NCI-H2196 treated with DMSO at 0.1 percent for 48 hours (cell line): Measurements from ENCODE around the gene HDAC11.
"Not testable (repeated sequence)": the region's sequence is repeated elsewhere in the genome, so short reads cannot be mapped to it uniquely, and the experiment has no call there.

Experiments
- DNase-seq: peaks from one replicate; lab custom pipeline; 2025; ENCODE audit not compliant: unreplicated experiment; lab: John Stamatoyannopoulos, UW

HDAC11 gene, protein sequence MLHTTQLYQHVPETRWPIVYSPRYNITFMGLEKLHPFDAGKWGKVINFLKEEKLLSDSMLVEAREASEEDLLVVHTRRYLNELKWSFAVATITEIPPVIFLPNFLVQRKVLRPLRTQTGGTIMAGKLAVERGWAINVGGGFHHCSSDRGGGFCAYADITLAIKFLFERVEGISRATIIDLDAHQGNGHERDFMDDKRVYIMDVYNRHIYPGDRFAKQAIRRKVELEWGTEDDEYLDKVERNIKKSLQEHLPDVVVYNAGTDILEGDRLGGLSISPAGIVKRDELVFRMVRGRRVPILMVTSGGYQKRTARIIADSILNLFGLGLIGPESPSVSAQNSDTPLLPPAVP

DNA sequence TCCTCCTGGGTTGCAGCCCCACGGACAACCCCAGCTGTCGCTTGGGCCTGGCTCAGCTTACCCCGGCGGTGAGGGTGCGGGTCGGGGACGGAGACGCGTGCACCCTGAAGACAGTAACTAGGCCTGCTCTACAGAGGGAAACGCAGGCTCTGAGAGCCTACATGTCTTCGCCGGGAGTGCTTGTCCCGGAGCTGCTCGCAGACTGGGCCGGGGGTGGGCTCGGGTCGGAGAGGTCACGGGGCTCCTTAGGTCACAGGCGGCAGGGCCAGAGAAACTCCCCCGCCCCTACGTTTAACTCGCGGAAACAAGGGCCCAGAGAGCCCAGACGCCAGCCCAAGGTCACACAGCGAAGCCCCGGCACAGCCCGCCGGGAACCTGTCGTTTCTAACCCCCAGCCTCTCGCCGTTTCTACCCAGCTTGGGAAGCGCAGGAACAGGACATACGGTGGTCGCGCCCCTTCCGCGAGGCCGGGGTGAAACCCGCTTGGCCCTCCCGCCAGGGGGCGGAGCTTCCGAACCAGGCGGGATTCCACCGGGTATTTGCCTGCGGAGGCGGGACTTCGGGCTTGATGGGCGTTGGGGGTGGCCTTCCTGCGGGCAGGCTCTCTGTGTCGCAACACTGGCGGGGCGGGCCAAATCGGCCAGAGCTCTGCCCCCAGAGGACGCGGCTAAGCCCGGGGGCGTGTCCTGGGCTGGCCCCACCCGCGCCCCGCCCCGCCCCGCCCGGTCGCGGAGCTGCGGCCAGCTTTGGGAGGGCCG is at the start of gene HDAC11:
HDAC11 (plus strand) TSS at position 725 of the 758 bp plus-strand sequence. CDS start 42 bp downstream, outside the sequence.
- peak; percentile 46 for DNase-seq

DNA sequence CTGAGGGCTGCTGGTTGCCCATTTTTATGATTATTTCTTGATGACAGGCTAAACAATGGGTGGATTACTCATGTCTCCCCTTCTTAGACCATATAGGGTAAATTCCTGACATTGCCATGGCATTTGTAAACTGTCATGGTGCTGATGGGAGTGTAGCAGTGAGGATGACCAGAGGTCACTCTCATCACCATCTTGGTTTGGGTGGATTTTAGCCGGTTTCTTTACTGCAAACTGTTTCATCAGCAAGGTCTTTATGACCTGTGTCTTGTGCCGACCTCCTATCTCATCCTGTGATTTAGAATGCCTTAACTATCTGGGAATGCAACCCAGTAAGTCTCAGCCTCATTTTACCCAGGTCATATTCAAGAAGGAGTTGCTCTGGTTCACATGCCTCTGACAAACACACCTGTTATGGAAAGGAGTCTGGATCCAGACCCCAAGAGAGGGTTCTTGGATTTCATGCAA is 49.7 kb upstream of the HDAC11 start:
- not testable (repeated sequence) for DNase-seq

DNA sequence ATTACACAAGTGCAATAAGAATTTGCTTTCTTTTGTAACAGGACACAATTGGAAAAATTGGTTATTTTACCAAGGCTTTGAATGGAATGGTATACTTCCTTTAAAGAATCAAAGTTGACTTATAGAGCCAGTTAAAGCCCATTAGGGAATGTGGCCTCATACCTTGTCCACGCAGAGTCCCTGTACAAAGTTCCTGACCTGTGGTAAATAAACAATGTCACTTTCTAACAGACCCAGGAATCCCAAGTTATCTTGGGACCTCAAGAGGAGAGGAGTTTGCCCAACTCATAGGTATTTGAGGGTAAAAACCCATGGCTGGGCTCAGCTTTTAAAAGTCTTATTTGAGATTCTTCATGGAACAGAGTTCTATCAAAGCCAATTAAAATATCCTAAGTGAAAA is 48.0 kb upstream of the HDAC11 start:
- DNase-seq, result no peak

DNA sequence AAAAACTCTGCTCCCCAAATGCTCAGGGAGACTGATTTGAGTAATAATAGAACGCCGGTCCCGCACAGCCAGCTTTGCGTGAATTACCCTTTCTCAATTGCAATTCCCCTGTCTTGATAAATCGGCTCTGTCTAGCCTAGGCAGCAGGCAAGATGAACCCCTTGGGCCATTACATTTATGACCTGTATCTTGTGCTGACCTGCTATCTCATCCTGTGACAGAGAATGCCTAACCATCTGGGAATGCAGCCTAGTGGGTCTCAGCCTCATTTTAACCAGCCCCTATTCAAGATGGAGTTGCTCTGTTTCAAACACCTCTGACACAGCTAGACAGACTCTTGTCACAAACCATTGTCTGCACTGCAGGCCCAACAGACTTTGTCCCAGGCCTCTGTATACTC is 46.2 kb upstream of the HDAC11 start:
- no peak for DNase-seq

DNA sequence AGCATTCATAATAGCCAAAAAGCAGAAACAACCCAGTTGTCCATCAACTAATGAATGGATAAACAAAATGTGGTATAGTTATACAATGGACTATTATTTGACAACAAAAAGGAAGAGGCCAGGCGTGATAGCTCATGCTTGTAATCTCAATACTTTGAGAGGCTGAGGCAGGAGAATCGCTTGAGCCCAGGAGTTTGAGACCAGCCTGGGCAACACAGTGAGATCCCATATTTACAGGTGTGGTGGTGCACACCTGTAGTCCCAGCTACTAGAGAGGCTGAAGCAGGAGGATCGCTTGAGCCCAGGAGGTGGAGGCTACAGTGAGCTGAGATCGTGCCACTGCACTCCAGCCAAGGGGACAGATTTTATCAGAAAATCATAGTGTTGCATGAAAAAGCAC is 43.9 kb upstream of the HDAC11 start:
- not testable (repeated sequence) for DNase-seq

DNA sequence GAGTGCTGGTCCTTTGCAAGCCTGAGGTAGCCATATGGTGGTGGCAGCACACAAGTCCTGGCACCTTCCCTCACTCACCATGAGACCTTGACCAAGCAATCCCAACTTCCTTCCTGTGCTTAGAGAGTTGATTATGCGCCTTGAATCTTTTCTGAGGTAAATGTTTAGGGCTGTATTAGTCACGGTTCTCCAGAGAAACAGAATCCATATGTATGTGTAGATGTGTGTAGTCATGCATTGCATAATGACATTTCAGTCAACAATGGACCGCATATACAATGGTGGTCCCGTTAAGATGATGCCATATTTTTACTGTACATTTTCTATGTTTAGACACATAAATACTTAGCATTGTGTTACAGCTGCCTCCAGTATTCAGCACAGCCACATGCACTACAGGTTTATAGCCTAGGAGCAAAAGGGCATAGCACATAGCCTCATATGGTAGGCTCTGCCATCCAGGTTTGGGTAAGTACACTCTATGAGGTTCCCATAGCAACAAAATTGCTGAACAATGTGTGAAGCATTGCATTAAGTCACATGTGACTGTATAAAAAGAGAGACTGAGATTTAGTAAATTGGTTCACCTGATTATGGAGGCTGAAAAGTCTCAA is 39.8 kb upstream of the HDAC11 start:
- no peak for DNase-seq

DNA sequence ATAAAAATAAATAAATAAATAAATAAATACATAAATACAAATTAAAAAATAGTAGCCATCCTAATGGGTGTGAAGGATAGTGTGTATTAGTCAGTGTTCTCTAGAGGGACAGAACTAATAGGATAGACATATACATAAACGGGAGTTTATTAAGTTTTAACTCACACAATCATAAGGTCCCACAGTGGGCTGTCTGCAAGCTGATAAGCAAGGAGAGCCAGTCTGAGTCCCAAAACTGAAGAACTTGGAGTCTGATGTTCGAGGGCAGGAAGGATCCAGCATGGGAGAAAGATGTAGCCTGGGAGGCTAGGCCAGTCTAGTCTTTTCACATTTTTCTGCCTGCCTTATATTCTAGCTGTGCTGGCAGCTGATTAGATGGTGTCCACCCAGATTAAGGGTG is 37.2 kb upstream of the HDAC11 start:
- DNase-seq, result not testable (repeated sequence)

DNA sequence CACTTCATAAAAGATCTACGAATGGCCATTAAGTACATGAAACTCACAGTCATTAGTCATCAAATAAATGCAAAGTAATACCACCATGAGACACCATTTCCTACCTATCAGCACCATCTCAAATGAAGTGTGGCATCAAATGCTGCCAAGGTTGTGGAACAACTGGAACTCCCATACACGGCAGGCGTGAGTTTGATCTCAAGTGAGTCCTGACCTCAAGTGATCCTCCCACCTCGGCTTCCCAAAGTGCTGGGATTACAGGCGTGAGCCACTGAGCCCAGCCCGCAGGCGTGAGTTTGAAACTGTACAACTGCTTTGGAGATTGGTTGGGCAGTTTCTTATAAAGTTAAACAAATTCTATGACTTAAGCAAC is 28.8 kb upstream of the HDAC11 start:
- no peak for DNase-seq

DNA sequence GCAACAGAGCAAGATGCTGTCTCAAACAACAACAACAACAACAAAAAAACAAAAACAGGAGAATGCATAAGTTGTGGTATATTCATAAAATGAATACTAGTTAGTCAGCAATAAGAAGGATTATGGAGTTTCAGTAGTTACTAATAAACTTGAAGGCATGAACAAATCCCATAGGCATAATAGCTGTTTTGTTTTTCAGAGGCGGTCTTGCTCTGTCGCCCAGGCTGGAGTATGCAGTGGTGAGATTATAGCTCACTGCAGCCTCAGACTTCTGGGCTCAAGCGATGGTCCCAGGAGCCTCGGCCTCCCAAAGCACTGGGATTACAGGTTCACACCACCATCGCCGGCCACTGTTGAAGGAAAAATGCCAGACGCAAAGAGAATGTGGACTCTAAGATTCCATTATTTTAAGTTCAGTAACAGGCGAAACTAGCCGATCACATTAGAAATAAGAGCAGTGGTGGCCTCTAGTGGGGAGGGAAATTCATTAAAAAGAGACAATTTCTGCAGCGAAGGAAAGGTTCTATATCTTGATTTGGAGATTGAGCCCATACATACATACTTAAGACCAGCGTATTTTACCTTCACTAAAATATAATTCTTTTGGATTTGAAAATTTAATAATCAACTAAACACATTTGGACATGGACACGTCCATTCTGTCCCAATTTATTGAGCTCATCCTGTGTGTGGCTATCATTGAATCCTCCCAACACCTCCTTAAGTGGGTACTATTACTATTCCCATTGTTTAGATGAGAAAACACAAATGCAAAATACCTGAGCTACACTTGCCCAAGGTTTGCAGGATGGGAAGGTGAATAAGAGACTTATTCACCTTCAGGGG is 27.4 kb upstream of the HDAC11 start:
- DNase-seq, result peak; percentile 11

DNA sequence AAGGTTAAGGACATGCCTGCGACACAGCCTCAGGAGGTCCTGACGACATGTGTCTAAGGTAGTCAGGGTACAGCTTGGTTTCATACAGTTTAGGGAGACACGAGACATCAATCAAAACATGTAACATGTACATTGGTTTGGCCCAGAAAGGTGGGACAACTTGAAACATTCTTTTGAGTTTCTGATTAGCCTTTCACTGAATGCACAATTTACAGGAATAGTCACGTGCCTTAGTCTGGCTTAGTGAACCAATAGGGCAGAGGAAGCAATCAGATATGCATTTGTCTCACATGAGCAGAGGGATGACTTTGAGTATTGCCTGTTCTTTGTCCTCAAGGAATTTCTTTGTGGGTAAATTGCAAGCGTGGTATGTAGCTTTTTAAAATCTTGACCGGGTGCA is 24.5 kb upstream of the HDAC11 start:
- no peak for DNase-seq

DNA sequence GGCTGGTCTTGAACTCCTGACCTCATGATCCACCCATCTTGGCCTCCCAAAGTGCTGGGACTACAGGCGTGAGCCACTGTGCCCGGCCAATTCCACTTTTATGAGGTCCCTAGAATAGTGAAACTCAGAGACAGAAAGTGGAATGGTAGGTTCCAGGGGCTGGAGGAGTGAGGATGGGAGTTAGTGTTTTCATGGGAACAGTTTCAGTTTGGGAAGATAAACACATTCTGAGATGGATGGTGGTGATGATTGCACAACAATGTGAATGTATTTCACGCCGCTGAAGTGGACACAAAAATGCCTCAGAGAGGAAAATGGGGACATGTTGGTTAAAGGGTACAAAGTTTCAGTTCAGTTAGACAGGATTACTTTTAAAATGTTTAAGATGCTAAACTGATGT is 22.5 kb upstream of the HDAC11 start:
- no peak for DNase-seq

DNA sequence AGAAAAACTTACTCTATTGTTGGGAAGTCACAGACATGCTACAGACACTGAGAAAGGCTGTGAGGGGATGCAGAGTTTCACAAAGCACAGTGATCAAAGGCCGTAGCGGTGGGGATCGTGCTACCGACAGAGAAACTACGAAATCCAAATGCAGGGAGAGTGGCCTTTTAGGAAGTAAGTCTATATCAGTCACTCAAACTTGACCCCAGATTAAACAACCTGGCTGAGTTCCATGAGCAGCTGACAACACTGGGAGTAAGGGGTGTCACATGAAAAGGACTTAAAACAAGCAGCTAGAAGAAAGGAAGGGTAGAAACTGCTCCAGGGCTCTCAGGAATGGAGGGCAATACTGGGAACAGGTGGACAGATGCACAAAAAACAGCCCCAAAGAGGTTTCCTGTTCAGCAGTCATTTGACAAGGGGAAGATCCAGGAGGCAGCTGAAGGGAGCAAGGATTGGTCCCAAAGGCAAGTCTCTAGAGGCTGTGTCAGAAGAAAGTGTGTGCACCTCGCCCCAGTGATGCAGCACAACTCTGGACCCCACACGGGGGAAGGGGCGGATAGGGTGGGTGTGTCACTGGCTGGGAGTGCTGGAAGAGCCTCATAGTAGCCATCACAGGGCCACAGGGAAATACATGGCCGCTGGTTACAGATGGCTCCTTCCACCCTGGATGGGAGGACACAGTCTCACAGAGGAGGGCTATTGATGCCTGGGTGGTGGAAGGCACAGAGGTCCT is 20.3 kb upstream of the HDAC11 start:
- no peak for DNase-seq

DNA sequence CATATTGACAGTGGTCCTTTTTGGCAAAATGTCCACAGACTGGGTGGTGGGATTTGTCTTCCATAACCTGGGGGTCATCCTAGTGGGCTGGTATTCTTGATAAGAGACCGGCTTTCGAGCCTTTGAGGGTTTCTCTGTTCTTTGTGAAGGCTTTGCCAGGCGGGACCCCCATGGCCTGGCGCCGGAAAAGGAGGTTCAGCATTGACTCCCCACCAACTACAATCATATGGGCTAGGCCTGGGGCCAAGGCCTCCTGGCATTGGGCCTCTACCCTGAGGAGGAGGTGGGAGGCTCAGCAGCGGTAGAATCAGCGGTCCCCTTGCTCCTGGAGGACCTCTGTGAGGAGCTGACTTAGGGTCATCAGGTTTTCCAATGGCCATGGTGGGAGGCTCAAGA is 19.8 kb upstream of the HDAC11 start:
- DNase-seq, result no peak

DNA sequence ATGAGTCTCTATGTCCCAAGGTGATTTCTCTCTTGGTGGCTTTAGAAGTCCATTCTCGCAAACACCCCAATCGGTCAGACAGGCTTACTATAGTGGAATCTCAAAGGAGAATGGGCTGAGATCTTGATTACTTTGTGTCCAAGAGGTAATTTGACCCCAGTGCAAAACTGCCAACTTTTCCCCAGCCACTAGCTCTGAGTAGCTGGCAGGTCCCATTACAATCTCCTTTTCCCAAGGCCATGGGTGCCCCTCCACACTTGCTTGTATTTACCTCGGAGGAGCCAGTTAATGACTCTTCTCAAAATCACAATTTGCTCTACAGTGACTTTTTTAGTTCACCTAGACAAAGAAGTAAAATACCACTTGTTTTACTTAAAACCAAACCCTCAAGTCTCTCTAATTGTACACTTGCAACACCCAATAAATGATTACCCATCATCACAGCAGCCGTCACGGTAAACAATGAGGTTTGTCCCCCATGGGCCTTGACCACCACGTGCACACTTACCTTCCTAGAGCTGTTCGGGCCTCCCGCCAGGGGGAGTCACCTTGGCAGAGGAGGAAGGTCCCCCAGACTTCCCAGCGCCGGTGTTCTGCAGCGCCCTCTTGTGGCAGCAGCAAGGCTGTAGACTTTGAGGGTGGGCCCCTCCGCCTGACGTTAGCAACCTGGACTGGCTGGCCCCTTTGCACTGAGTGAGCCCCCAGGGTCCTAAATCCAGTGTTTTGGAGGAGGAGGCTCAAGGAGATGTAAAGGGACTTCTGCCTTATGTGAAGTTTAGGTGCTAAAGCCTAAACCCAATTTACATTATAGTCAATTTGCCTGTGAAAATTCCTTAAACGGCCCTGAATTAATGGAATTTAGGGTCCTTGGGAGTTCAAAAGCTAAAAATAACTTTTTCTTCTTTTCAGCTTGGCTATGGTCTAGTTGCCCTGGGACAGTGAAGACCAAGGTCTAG is 18.7 kb upstream of the HDAC11 start:
- no peak for DNase-seq

DNA sequence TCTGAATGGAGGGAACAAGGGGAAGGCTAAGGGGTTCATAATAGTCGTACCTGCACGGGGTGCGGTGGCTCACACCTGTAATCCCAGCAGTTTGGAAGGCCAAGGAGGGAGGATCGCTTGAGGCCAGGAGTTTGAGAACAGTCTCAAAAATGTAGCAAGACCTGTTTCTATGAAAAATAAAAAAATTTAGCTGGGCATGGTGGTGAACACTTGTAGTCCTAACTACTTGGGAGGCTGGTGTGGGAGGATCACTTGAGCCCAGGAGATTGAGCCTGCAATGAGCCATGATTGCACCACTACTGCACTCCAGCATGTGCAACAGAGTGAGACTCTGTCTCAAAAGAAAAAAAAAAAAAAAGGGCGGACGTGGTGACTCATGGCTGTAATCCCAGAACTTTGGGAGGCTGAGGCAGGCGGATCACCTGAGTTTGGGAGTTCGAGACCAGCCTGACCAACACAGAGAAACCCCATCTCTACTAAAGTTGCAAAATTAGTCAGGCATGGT is 17.9 kb upstream of the HDAC11 start:
- no peak for DNase-seq

DNA sequence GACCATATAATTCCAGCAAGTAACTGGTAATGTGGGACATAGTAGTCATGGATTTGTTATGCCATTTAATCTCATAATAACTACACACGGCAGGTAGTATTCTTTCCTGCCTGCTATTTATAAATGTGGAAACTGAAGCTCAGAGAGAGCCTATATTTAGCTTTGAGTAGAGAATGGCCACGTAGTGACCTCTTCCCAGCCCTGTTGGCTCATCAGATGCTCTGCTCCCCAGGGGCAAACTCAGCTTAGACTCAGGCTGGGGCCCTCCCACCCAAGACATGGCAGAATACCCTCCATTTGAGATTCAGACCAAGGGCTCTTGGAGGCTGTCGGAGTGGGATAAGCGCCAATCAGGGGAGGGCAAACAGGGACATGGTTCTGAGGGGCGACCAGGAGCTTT is 17.3 kb upstream of the HDAC11 start:
- DNase-seq, result no peak

DNA sequence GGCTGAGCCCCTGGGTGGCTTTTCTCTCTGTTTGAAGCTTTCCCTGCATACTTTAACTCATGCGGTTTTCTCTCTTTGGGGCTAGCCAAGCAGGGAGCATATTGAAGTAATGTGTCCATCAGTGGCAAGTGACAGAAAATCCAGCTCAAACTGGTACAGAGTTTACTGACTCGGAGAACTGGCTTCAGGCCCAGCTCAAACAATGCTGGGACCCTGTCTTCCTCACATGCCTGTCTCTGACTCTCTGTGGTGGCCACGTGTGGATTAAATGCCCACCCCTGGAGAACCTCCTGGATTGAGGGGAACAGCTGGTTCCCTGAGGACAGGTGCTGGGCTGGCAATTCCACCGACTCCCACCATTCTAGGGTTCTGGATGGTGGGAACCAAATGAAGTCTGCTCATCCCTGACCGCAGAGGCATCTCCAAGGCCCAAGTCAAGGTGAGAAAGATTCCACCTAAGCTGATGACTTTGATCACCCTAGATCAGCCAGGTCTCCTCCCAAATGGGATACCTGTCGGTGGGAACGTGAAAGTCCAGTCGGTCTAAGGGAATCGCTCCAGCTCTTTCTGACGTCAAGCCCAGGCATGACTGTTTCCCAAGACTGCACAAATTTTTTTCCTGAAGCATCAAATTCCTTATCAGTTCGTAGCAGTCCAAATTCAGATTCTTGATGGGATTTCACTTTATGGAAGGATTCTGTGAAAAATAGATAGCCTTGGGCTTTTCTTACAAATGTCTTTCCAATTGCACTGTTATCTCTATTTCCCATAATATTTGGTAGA is 16.3 kb upstream of the HDAC11 start:
- DNase-seq, result no peak

DNA sequence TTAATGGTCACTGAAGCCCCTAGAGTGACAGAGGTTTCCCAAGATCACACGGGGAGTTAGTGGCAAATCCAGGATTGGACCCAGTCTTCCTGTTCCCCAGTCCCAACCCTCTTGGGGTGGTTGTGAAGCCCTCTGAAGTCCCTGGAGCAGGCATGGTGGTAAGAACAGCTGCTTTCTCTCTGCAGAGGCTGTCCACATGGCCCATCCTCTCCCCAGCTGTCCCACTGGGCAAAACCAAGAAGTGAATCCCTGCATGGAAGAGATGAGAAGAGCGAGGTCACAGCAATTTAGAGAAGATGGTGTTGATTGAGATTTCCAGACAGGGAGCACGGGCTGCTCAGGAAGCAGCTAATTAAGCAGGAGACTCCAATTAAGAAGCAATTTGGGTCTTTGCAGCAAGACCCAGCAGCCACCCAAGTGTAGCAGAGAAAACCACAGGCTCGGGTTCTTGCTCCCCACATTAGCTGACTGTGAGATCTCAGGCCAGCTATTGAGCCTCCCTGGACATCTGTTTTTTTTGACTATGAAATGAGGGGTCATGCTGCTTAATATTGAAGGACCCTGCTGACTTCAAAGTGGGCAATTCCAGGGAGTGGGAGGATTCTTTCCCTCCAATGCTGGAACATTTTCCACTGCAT is 14.8 kb upstream of the HDAC11 start:
- no peak for DNase-seq
